HG03460 (cell line): Measurements from ENCODE around the gene JUNB.
"Not testable (repeated sequence)": the region's sequence is repeated elsewhere in the genome, so short reads cannot be mapped to it uniquely, and the experiment has no call there.

Experiments used
- ATAC-seq: cut with Tn5 transposase; IDR thresholded peaks from one replicate; pipeline ENCODE4 v1.9.1; 2021; ENCODE audit not compliant: unreplicated experiment

Gene JUNB

DNA sequence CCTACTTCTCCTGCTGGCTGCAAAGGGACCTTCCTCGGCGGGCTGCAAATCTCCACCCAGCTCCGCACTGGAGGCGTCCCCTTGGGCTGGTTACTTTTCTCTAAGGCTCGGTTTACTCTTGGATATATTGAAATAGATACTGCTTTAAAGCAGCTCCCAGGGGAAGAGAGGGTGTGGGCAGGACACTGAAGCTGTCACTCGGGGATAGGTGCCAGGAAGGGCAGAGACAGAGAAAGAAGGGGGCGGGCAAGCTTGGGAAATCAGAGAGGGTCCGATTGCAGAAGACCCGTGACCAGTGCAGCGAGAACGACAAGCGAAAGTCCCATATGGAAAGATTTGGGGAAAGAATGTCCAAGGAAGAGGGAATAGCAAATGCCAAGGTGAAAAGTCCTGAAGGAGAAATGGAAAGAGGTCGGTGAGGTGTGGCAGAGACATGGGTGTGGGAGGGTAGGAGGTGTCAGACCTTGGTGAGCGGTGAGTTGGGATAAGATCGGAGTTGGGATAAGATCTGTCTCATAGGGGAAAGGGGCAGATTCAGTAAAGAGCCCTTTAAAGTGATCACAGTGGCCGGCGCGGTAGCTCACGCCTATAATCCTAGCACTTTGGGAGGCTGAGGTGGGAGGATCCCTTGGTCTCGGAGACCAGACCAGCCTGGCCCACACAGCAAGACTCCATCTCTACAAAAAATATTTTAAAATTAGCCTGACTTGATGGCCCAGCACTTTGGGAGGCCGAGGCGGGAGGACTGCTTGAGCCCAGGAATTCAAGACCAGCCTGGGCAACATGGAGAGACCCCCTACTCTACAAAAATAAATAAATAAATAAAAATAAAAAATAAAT is 11.2 kb downstream of the JUNB start:
- no peak for ATAC-seq

DNA sequence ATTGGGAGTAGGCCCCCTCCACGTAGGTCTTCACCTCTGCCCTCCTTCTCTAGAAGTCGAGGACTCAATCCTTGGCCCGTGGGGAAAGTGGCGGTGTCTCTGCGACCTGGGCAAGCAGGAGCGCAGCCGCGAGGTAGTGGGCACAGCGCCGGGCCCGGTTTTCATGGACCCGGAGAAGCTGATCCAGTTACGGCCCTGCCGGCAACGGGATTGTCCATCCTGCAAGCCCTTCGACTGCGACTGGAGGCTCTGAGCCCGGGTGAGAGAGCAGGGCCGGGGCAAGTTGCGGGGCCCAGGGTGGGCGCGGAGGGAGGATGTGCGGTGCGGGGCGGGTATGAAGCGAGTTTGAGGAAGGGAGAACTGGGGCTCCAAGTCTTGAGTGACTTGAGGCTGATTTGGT is 12.8 kb downstream of the JUNB start:
- ATAC-seq: no peak

GRCh38 chr19:12806242-12807081 is 15.2 kb downstream of the JUNB start, which contains the start of gene RNASEH2A:
Gene RNASEH2A, plus strand, starts transcription at chr19:12806584. Its CDS starts 90 bp downstream, at chr19:12806674.
- ATAC-seq: peak; percentile 73

- ATAC-seq: no peak
Observed at GRCh38 chr19:12815088-12815487, 23.8 kb downstream of the JUNB start.

DNA sequence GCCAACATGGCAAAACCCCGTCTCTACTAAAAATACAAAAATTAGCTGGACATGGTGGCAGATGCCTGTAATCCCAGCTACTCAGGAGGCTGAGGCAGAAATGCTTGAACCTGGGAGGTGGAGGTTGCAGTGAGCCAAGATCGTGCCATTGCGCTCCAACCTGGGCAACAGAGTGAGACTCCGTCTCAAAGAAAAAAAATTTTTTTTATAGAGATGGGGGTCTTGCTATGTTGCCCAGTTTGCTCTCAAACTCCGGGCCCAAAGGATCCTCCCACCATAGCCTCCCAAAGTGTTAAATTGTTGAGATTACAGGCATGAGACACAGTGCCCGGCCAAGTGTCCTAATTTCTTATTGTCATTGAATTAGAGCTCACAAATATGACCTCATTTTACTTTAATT is 25.9 kb downstream of the JUNB start:
- ATAC-seq: not testable (repeated sequence)

DNA sequence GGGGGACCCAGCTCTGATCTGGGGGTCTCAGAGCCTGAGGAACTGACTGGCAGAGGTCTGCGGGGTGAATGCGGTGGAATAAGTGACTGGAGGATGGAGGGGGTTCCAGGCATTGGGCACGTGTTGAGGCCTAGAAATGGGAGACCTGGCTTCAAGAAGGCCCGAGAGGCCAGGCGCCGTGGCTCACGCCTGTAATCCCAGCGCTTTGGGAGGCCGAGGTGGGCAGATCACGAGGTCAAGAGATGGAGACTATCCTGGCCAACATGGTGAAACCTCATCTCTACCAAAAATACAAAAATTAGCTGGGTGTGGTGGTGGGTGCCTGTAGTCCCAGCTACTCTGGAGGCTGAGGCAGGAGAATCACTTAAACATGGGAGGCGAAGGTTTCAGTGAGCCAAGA is 26.5 kb downstream of the JUNB start:
- ATAC-seq: not testable (repeated sequence)

- ATAC-seq: no peak
Observed at GRCh38 chr19:12821761-12822160, 30.5 kb downstream of the JUNB start.

- no peak for ATAC-seq
Observed at GRCh38 chr19:12825254-12826131, 34.2 kb downstream of the JUNB start.

- ATAC-seq: no peak
Observed at GRCh38 chr19:12828494-12828893, 37.2 kb downstream of the JUNB start.

DNA sequence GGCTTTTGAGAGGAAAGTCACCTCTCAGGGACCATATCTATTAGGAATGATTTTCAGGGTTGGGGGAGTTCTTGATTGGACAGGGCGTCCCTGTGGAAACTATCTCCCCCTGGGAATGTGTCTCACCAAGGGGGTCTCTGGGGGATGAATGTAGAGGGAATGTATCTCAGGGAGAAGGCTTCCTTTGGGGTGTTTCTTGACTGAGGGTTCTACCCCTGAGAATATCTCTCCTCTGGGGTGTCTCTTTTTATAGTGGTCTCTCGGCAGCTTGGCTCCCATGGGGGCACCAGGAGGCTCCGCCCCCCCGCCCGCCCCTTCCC is 42.1 kb downstream of the JUNB start:
- no peak for ATAC-seq

DNA sequence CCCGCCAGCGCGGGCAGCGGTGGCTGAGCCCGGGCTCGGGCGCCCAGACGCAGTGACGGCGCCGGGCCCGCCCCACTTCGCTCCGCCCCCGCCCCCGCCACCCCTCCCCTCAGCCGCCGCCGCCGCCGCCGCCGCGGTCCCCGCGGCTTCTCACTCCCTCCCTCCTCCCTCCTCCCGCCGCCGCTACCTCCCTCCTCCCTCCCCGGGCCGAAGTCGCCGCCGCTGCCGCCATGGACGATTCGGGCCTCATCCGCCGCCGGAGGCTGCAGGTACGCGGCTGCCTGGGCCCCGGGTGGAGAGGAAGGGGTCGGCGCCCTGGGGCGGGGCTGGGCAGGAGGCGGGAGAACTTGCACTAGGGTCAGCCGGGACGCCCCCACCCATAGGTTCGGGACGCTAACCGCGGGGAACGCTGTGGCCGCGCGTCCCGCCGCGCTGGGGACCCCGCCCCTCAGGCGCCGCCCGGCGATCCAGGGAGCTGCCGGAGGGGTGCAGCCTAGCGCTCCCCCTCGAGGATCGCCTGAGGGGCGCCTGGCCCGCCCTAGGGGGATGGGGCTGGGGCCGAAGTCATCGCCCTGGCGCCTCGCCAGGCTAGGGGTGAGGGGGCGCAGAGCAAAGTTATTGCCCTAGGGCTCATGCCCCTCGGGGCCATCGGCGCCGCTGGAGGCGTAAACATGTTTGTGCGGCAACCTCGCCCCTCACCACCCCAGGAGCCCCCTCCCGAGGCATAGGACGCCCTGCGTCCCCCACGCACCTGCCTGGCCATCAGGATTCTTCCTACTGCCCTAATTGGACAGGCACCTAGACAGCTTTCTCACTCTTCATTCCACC is 42.7 kb downstream of the JUNB start:
- ATAC-seq: no peak

DNA sequence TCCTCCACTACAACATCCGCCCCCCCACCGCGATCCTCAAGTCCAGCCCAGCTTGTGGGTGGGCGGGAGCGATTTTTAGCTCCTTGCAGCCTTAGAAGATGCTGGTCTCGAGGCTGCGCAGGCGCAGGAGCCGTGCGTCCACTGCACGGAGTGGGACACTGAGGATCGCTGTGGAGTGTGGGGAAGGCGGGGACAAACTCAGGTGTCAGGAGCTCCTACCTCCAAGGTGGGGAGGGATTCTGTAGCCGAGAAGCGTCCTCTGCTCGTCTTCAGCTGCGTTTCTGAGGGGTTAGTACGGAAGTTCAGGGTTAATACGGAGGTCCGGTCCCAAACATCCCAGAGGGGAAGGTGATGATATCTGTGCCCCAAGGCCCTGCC is 43.3 kb downstream of the JUNB start, which contains the start of gene RTBDN:
Gene RTBDN, minus strand, starts transcription at position 14 of the 378 bp plus-strand sequence. CDS start 4,600 bp downstream, outside the sequence.
- ATAC-seq: no peak

DNA sequence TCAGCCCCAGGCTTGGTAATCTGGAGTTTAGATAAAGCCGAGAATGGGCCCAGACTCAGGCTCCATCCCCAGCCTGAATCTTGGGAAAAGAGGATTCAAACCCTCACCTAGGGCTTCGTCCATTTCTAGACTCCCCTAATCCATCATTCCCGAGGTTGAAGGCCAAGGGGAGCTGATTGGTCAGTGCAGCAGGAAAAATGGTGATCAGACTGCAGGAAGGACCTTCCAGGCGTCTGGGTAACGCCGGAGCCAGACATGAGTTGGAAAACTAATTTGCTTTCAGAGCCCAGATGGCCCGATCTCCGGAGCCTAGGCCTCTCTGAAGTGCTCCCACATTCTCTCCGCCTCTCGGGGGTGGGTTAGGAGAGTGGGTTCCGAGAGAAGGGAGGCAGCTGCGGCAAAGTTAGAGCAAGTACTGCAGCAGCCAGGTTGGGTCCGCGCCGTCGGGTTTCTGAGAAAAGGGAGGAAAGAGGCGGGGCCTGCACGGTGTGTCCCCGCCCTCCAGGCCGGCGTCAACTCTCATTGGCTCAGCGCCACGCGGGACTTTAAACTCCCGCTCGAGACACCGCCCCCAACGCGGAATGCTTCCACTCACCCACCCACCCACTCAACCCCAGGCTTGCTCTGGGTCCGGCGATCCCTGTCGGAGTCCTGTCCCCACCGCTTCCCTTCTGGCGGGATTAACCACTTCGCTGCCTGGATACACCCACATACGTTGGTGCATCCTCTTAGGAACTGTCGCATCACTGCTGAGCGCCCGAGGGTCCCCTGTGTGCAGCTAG is 43.9 kb downstream of the JUNB start:
- no peak for ATAC-seq

- no peak for ATAC-seq
Observed at GRCh38 chr19:12836529-12836863, 45.2 kb downstream of the JUNB start.

DNA sequence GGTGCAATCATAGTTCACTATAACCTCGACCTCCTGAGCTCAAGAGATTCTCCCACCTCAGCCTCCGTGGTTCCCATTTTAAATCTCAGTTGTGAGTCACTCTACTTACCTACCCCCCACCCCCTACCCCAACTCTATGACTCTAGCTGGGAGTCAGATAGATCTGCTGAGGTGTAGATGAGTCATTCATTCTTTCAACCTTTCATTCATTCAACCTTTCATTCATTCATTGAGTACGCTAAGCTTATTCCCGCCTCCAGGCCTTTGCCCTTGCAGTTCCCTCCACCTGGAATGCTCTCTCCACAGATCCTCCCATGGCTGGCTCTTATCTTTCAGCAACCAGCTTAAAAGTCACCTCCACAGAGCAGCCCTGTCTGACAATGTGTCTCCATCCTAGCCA is 45.9 kb downstream of the JUNB start:
- no peak for ATAC-seq

DNA sequence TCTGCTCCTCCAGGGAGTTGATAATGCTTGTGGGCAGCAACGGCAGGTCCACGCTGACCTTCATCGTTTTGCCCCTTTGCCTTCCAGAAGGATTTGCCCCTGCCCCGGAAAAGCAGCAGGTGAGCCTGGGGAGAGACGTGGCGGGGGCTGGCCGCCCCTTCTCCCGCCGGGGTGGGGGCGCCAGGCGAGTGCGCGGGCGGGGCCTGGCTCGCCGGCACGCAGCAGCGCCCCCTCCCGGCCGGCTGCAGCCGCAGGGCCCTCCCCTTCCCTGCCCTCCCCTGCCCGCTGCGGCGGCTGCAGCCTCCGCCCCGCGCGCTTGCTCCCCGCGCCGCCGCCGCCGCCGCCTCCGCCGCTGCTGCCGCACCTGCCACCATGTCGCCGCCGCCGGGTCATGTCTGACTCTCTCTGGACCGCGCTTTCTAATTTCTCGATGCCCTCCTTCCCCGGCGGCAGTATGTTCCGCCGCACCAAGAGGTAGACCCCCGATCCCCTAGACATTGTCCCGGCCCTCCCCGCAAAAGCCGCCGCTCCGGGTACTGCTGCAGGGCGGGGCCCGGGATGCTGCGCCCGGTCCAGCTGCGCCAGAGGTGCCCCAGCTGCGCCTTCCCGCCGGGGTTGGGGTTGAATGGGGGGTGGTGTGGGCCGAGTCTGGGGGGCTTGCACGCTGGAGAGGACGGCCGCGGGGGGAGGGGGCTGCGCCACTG is 47.0 kb downstream of the JUNB start, which contains the start of gene MAST1:
Gene MAST1, plus strand, starts transcription at position 334 of the 704 bp plus-strand sequence. Its CDS starts 58 bp downstream, at position 392.
- ATAC-seq: no peak

DNA sequence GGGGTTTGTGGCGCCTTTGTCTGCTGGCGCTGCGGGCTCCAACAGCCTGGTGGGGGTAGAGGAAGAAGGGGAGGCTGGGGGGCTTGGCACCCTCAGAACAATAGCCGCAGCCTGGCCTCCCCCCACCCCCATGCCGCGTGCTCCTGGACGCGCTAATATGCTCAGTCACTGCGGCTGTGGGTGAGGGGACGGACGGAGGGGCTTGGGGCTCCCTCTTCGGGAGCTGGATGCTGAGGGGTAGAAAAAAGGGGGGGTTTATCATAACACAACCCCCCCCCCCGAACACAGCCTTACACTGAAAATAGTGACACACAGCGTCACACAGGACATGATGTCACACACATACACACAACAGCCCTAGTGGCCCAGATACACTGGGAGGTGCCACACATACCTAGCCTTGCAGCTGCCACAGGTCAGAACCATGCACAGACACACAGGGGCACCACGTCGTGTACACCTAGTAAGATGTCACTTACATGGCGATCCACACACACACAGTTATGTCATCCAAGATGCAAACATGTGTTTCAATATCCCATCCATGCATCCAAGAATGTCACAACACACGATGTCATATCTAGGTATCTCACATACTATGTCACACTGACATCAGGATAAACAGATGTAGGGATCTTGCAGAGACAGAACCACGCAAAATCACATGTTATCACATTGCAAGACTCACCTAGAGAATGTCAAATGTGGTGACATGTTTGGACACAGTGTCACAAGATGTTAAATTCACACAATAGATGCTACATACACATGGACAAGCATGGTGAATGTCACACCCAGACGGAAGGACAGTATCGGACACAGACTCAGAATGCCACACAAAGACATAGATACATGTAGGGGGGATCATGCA is 47.8 kb downstream of the JUNB start:
- ATAC-seq: no peak
